ENCODE results near the gene TPPP3.
A peak's percentile ranks its signal among the peaks of the same experiment; 100 is the strongest.

The TPPP3 gene

GRCh38 chr16:67428146-67428731 lies 34.9 kb upstream of the TPPP3 start:
- POLR2A ChIA-PET: interaction anchor here (0.5 kb wide), 1 partner anchor 201 kb away, joined by 3 read pairs; no protein-coding TSS in a partner anchor
- peak; percentile 93 for TF ChIP-seq CTCF (IDR thresholded peaks at IDR 0.05; ENCODE audit: control extremely low read depth, extremely low read depth, low read depth, missing control alignments)
- peak; percentile 83 for DNase-seq (ENCODE audit: extremely low spot score)
- CTCF ChIA-PET: interaction anchor here (0.6 to 5.9 kb wide), 41 partner anchors 8 to 474 kb away, joined by 3 to 118 read pairs (median 5); partner anchors contain the start of genes ATP6V0D1, CARMIL2 and ZDHHC1

- no peak for DNase-seq (ENCODE audit: extremely low spot score)
- CTCF ChIA-PET: interaction anchor here (1.1 to 5.9 kb wide), 16 partner anchors 9 to 473 kb away, joined by 3 to 118 read pairs (median 12); partner anchors contain the start of genes ATP6V0D1 and ZDHHC1
- TF ChIP-seq CTCF (IDR thresholded peaks at IDR 0.05; ENCODE audit: control extremely low read depth, extremely low read depth, low read depth, missing control alignments): no peak
- POLR2A ChIA-PET: interaction anchor here (0.7 kb wide), 1 partner anchor 461 kb away, joined by 5 read pairs; no protein-coding TSS in a partner anchor
These were observed 33.7 kb upstream of the TPPP3 start for GRCh38 chr16:67426950-67427349.

GRCh38 chr16:67426022-67426421 lies 32.7 kb upstream of the TPPP3 start:
- ChIA-PET POLR2A (no interaction called here), CTCF (interaction anchor here (1.1 to 5.9 kb wide), 9 partner anchors 9 to 219 kb away, joined by 3 to 118 read pairs (median 12); partner anchors contain the start of genes ATP6V0D1, CARMIL2 and ZDHHC1)
- no peak for TF ChIP-seq CTCF (IDR thresholded peaks at IDR 0.05; ENCODE audit: control extremely low read depth, extremely low read depth, low read depth, missing control alignments)
- no peak for DNase-seq (ENCODE audit: extremely low spot score)

- POLR2A ChIA-PET: no interaction called here
These were observed 32.3 kb upstream of the TPPP3 start for GRCh38 chr16:67425580-67425979.

GRCh38 chr16:67425061-67425460 lies 31.8 kb upstream of the TPPP3 start:
- TF ChIP-seq CTCF (IDR thresholded peaks at IDR 0.05; ENCODE audit: control extremely low read depth, extremely low read depth, low read depth, missing control alignments): no peak
- DNase-seq (ENCODE audit: extremely low spot score): no peak
- ChIA-PET POLR2A (no interaction called here), CTCF (interaction anchor here (0.9 to 5.9 kb wide), 6 partner anchors 8 to 220 kb away, joined by 3 to 118 read pairs (median 6); partner anchors contain the start of genes CARMIL2 and ZDHHC1)

More at GRCh38 chr16:67425580-67425979, 32.3 kb upstream of the TPPP3 start:
- TF ChIP-seq CTCF (IDR thresholded peaks at IDR 0.05; ENCODE audit: control extremely low read depth, extremely low read depth, low read depth, missing control alignments): no peak
- DNase-seq (ENCODE audit: extremely low spot score): no peak
- CTCF ChIA-PET: interaction anchor here (1.3 to 5.9 kb wide), 6 partner anchors 8 to 219 kb away, joined by 4 to 118 read pairs (median 37); partner anchors contain the start of genes ATP6V0D1, CARMIL2 and ZDHHC1

- CTCF ChIA-PET: interaction anchor here (0.9 to 5.9 kb wide), 6 partner anchors 19 to 40 kb away, joined by 3 to 118 read pairs (median 5); no protein-coding TSS in a partner anchor
- no peak for TF ChIP-seq CTCF (IDR thresholded peaks at IDR 0.05; ENCODE audit: control extremely low read depth, extremely low read depth, low read depth, missing control alignments)
These were observed 30.9 kb upstream of the TPPP3 start for GRCh38 chr16:67424261-67424615.

More at GRCh38 chr16:67424261-67424615, 30.9 kb upstream of the TPPP3 start:
- POLR2A ChIA-PET: no interaction called here
- DNase-seq (ENCODE audit: extremely low spot score): no peak
